Naive thymus-derived CD4-positive, alpha-beta T cell (primary cell): ENCODE results near the gene DNAJC4. TPM values are rescaled to one million over a fixed set of nuclear protein-coding genes. Genes with fewer than 3 reads are reported as not detected.

Experiments used
- ATAC-seq: fragments of 150-1000 bp; cut with Tn5 transposase; 2 replicates; pipeline ENCODE4 v1.10.0; 2021; ENCODE audit warnings: mild to moderate bottlenecking, moderate library complexity
- CTCF ChIA-PET: fragments of 350-600 bp; sonication (Branson Sonifier 250); formaldehyde crosslinking; loops from one replicate; lab custom pipeline; 2021; ENCODE audit warnings: antibody characterized with exemption; lab: Charles Lee
- POLR2A ChIA-PET: fragments of 350-600 bp; sonication (Branson Sonifier 250); formaldehyde crosslinking; loops from one replicate; lab custom pipeline; 2021; ENCODE audit warnings: antibody characterized with exemption, inconsistent platforms; lab: Charles Lee
- DNase-seq, 9 donors: peaks; one replicate each; pipeline versions ENCODE4 v3.0.0 to v3.0.0-alpha.2; 2020 to 2022; ENCODE audit warnings: mixed read lengths in 1 of 9
- H3K27ac ChIP-seq: one replicate; pipeline ENCODE4 v1.7.0; 2013; ENCODE audit warnings: mild to moderate bottlenecking, low read depth, low read length, moderate library complexity
- H3K27me3 ChIP-seq, 2 donors: one replicate each; pipeline ENCODE4 v1.7.0; 2013; ENCODE audit warnings: low read length in 2 of 2, mild to moderate bottlenecking in 2 of 2, moderate library complexity in 2 of 2; ENCODE audit not compliant: control insufficient read depth in 2 of 2, insufficient read depth in 2 of 2
- H3K36me3 ChIP-seq, 3 experiments: 1 replicate in 2 of 3; 2 replicates in 1 of 3; pipeline ENCODE4 v1.7.0; 2013; ENCODE audit warnings: low read length in 3 of 3, mild to moderate bottlenecking in 3 of 3, moderate library complexity in 1 of 3; ENCODE audit not compliant: insufficient read depth in 3 of 3, control insufficient read depth in 2 of 3
- H3K4me1 ChIP-seq, 2 donors: one replicate each; pipeline ENCODE4 v1.7.0; 2013; ENCODE audit warnings: low read length in 2 of 2, mild to moderate bottlenecking in 2 of 2, moderate library complexity in 1 of 2; ENCODE audit not compliant: control insufficient read depth in 2 of 2, insufficient read depth in 2 of 2
- H3K4me3 ChIP-seq: 2 replicates; pipeline ENCODE4 v1.7.0; 2013; ENCODE audit warnings: mild to moderate bottlenecking, low read length
- H3K9me3 ChIP-seq, 3 experiments: 1 replicate in 2 of 3; 2 replicates in 1 of 3; pipeline ENCODE4 v1.7.0; 2013; ENCODE audit warnings: low read length in 3 of 3; ENCODE audit not compliant: control insufficient read depth in 2 of 3
- H3K27ac Mint-ChIP-seq, 9 donors: one replicate each; pipeline ENCODE4 v1.8.0; 2020 to 2022; ENCODE audit warnings: mixed read lengths in 9 of 9, mild to moderate bottlenecking in 8 of 9, moderate library complexity in 5 of 9, inconsistent platforms in 2 of 9
- H3K27me3 Mint-ChIP-seq, 5 donors: one replicate each; pipeline ENCODE4 v1.8.0; 2021 to 2022; ENCODE audit warnings: mixed read lengths in 5 of 5, mild to moderate bottlenecking in 1 of 5
- H3K36me3 Mint-ChIP-seq, 5 donors: one replicate each; pipeline ENCODE4 v1.8.0; 2020 to 2022; ENCODE audit warnings: mixed read lengths in 5 of 5, mild to moderate bottlenecking in 3 of 5, inconsistent platforms in 1 of 5
- H3K4me1 Mint-ChIP-seq, 7 donors: one replicate each; pipeline ENCODE4 v1.8.0; 2020 to 2022; ENCODE audit warnings: mixed read lengths in 7 of 7, mild to moderate bottlenecking in 3 of 7, inconsistent platforms in 1 of 7
- H3K4me3 Mint-ChIP-seq, 10 donors: one replicate each; pipeline ENCODE4 v1.8.0; 2020 to 2022; ENCODE audit warnings: mild to moderate bottlenecking in 10 of 10, mixed read lengths in 10 of 10, moderate library complexity in 6 of 10, inconsistent platforms in 2 of 10
- H3K9me3 Mint-ChIP-seq, 11 donors: one replicate each; pipeline ENCODE4 v1.8.0; 2020 to 2022; ENCODE audit warnings: mixed read lengths in 11 of 11, mild to moderate bottlenecking in 4 of 11, inconsistent platforms in 1 of 11, moderate library complexity in 1 of 11
- intact Hi-C, 2 donors: fragments of 100-400 bp; cut with micrococcal nuclease; formaldehyde crosslinking; loops; one replicate each; pipeline ENCODE4 v1.15.1; 2023
- polyA plus RNA-seq, 2 donors: library from polyadenylated mRNA; unstranded; fragments of 300-500 nt; fragmentation: Illumina TruSeq; gene quantifications; one replicate each; pipeline ENCODE4 v1.2.3, GENCODE V29; 2021
- total RNA-seq, 6 experiments: library from RNA in 5 of 6; stranded (reverse) in 5 of 6; gene quantifications; 1 replicate in 5 of 6; 2 replicates in 1 of 6; pipeline ENCODE4 v1.2.3 and lab custom pipeline; 2021 to 2026

The DNAJC4 gene
- total and polyA plus RNA-seq, 7 experiments from 2014 or later = 24.3 to 61.7 (median 39.9) TPM

DNA sequence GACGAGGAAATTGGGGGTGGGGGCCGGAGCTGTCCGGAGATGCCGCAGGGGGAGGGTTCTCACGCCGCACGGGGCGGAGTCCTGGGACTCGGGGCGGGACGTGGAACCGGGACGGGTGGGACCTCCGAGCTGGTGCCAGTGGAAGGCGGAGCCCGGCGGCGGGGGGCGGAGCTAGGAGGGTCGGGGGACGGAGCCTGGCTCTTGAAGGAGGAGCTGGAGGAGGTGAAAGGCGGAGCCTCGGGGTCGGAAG, 10.8 kb downstream of the DNAJC4 start:
- Histone ChIP-seq H3K27ac (peak overlapping the region; percentile 99), H3K9me3 (no peaks in the 10 kb centered on the region), H3K4me3 (peak overlapping the region; percentile 73), H3K36me3 (peaks cover 0 to 30% (median 6%) of the 10 kb centered on the region in 3 experiments), H3K27me3 (no peaks in the 10 kb centered on the region), H3K4me1 (peaks cover 21 to 31% of the 10 kb centered on the region in 2 donors)
- H3K27me3 Mint-ChIP-seq = no peaks in the 10 kb centered on the region
- H3K36me3 Mint-ChIP-seq = peaks cover 0 to 6% (median 0%) of the 10 kb centered on the region in 5 donors
- H3K9me3 Mint-ChIP-seq = no peaks in the 10 kb centered on the region
- CTCF ChIA-PET = interaction anchor here (1.0 to 1.8 kb wide), 6 partner anchors 9 to 63 kb away, joined by 3 to 11 read pairs (median 6); partner anchors contain the start of genes FERMT3, NUDT22, PLCB3 and TRPT1
- POLR2A ChIA-PET = interaction anchor here (0.7 to 12.3 kb wide), 16 partner anchors 9 to 624 kb away, joined by 3 to 154 read pairs (median 5); partner anchors contain the start of genes ESRRA, FERMT3, NUDT22 and PRDX5
- peak overlapping the region; percentile 80 to 95 (median 89) for H3K4me3 Mint-ChIP-seq
- DNase-seq (peak; percentile 99 to 100 (median 100)), ATAC-seq (peak; percentile 90)
- H3K27ac Mint-ChIP-seq = peak overlapping the region; percentile 97 to 100 (median 99)
- intact Hi-C loops = loop anchor here (1.0 to 5.0 kb wide), 17 partner anchors 9 to 506 kb away; partner anchors contain the start of genes DNAJC4 (in 2 of the 2), ESRRA (in 2 of the 2), FERMT3 (in 2 of the 2) and GPR137 (in 2 of the 2)
- H3K4me1 Mint-ChIP-seq = peaks cover 8 to 45% (median 30%) of the 10 kb centered on the region in 7 donors

DNA sequence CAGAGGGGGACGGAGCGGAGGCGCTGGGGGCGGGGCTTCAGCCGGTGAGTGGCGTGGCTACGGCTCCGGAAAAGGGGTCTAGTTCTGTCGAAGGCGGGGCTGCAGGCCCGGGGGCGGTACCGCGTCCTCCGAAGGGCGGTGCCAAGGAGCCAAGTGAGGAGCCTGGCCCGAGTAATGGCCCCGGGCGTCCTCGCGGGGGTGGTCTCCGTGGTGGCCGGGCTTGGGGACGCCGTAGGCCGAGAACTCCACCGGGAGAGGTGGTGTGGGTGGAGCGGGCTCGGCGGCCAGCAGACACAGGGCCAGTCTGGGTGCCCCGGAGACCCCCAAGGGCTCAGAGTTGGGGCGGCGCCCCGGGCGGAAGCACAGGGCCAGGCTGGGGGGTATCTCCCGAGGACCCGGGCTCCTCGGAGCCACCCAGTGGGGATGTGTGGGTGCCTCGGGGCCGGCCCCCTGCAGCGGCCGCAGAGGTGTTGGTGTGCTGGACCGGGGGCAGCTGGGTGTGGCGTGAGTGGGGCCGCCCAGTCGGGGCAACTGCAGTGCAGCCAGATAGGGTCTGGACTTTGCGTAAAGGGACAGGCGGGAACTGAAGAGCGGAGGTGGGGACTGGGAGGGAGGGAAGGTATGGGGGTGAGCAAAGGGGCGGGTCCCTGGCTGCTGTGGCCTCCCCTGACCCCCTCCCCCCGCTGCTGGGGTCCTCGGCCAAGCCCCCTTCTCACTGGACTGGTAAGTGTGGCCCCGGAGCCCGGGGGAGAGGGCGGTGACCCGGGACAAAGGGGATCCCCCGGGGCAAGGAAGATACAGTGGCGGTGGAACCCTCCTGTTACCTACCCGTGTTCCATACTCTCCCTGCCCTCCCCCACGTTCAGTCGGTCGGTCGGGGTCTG, 11.4 kb downstream of the DNAJC4 start:
- Mint-ChIP-seq H3K27ac (peak overlapping the region; percentile 97 to 100 (median 99)), H3K27me3 (no peaks in the 10 kb centered on the region), H3K4me3 (peak overlapping the region; percentile 80 to 95 (median 89)), H3K36me3 (peaks cover 0 to 6% (median 0%) of the 10 kb centered on the region in 5 donors), H3K4me1 (peaks cover 8 to 45% (median 30%) of the 10 kb centered on the region in 7 donors), H3K9me3 (no peaks in the 10 kb centered on the region)
- intact Hi-C loops = loop anchor here (1.0 to 5.0 kb wide), 17 partner anchors 9 to 506 kb away; partner anchors contain the start of genes DNAJC4 (in 2 of the 2), ESRRA (in 2 of the 2), FERMT3 (in 2 of the 2) and GPR137 (in 2 of the 2)
- H3K36me3 ChIP-seq = peaks cover 0 to 30% (median 6%) of the 10 kb centered on the region in 3 experiments
- DNase-seq (no peak), ATAC-seq (no peak)
- peak overlapping the region; percentile 99 for H3K27ac ChIP-seq
- peak overlapping the region; percentile 73 for H3K4me3 ChIP-seq
- ChIA-PET POLR2A (interaction anchor here (0.8 to 12.3 kb wide), 18 partner anchors 8 to 503 kb away, joined by 3 to 154 read pairs (median 5); partner anchors contain the start of genes ESRRA, FERMT3, NUDT22 and PLCB3), CTCF (interaction anchor here (1.0 to 1.8 kb wide), 8 partner anchors 9 to 63 kb away, joined by 3 to 11 read pairs (median 5); partner anchors contain the start of genes FERMT3, NUDT22, PLCB3 and TRPT1)
- no peaks in the 10 kb centered on the region for H3K9me3 ChIP-seq
- no peaks in the 10 kb centered on the region for H3K27me3 ChIP-seq
- peaks cover 21 to 31% of the 10 kb centered on the region in 2 donors for H3K4me1 ChIP-seq

- H3K9me3 Mint-ChIP-seq = no peaks in the 10 kb centered on the region
- H3K9me3 ChIP-seq = no peaks in the 10 kb centered on the region
- peaks cover 15 to 47% (median 35%) of the 10 kb centered on the region in 7 donors for H3K4me1 Mint-ChIP-seq
- peaks cover 0 to 17% (median 0%) of the 10 kb centered on the region in 3 experiments for H3K36me3 ChIP-seq
- no peak overlapping the region for H3K27ac ChIP-seq
- no peak overlapping the region for H3K4me3 ChIP-seq
- no peaks in the 10 kb centered on the region for H3K27me3 Mint-ChIP-seq
- DNase-seq (no peak), ATAC-seq (no peak)
- peak overlapping the region; percentile 29 to 95 (median 62) for H3K4me3 Mint-ChIP-seq
- intact Hi-C loops = loop anchor here in 1 of 2 donors (5.0 kb wide), 1 partner anchor 504 kb away; no protein-coding TSS in a partner anchor
- H3K36me3 Mint-ChIP-seq = peaks cover 0 to 1% (median 0%) of the 10 kb centered on the region in 5 donors
- ChIA-PET POLR2A (interaction anchor here (0.5 to 12.3 kb wide), 11 partner anchors 7 to 1620 kb away, joined by 3 to 154 read pairs (median 5); partner anchors contain the start of genes ESRRA, FERMT3, NUDT22 and PLCB3), CTCF (interaction anchor here (0.5 to 4.5 kb wide), 11 partner anchors 9 to 653 kb away, joined by 3 to 30 read pairs (median 4); partner anchors contain the start of genes FERMT3, PRDX5, TRMT112 and VEGFB)
- no peaks in the 10 kb centered on the region for H3K27me3 ChIP-seq
- H3K4me1 ChIP-seq = peaks cover 25 to 35% of the 10 kb centered on the region in 2 donors
- peak overlapping the region in 7 of 9 donors; percentile 7 to 55 (median 50) for H3K27ac Mint-ChIP-seq
Observed at GRCh38 chr11:64243236-64243854, 13.0 kb downstream of the DNAJC4 start.

DNA sequence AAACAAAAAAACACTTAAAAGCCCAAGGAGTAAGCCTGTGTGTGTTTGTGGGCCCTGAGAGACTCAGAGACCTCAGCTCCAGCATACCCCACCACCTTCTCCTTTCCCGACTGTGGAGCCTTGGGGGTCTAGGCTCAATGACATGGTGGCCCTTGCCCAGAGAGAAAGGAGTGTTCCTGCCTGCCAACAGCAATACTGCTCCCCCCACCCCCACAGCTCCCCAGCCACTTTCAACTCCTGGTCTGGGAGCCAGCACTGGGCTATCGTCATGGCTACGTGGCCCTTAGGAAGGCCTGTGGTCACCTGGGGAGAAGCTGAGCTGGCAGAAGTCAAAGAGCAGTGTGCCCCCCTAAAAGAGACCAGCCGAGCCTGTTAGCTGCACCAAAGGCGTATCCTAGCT, 13.8 kb downstream of the DNAJC4 start:
- Histone ChIP-seq H3K27ac (no peak overlapping the region), H3K27me3 (no peaks in the 10 kb centered on the region), H3K4me3 (no peak overlapping the region), H3K36me3 (peaks cover 0 to 11% (median 0%) of the 10 kb centered on the region in 3 experiments), H3K4me1 (peaks cover 25 to 35% of the 10 kb centered on the region in 2 donors), H3K9me3 (no peaks in the 10 kb centered on the region)
- Mint-ChIP-seq H3K36me3 (peaks cover 0 to 1% (median 0%) of the 10 kb centered on the region in 5 donors), H3K9me3 (no peaks in the 10 kb centered on the region), H3K4me1 (peaks cover 15 to 43% (median 35%) of the 10 kb centered on the region in 7 donors), H3K4me3 (peak overlapping the region in 7 of 10 donors; percentile 16 to 95 (median 31)), H3K27ac (peak overlapping the region in 4 of 9 donors; percentile 7 to 45 (median 23)), H3K27me3 (no peaks in the 10 kb centered on the region)
- DNase-seq (no peak), ATAC-seq (no peak)
- ChIA-PET POLR2A (interaction anchor here (0.6 to 12.3 kb wide), 8 partner anchors 8 to 1621 kb away, joined by 3 to 154 read pairs (median 10); partner anchors contain the start of genes ESRRA, FERMT3, NUDT22 and PRDX5), CTCF (interaction anchor here (0.5 to 4.5 kb wide), 6 partner anchors 10 to 653 kb away, joined by 3 to 30 read pairs (median 4); partner anchors contain the start of genes FERMT3 and VEGFB)
- intact Hi-C loops = loop anchor here in 1 of 2 donors (5.0 kb wide), 1 partner anchor 503 kb away; no protein-coding TSS in a partner anchor

- Mint-ChIP-seq H3K27ac (peak overlapping the region in 6 of 9 donors; percentile 9 to 73 (median 65)), H3K9me3 (no peaks in the 10 kb centered on the region), H3K27me3 (no peaks in the 10 kb centered on the region), H3K4me3 (peak overlapping the region in 8 of 10 donors; percentile 23 to 93 (median 86)), H3K36me3 (peaks cover 0 to 1% (median 0%) of the 10 kb centered on the region in 5 donors), H3K4me1 (peaks cover 15 to 46% (median 34%) of the 10 kb centered on the region in 7 donors)
- Histone ChIP-seq H3K27ac (peak overlapping the region; percentile 59), H3K4me1 (peaks cover 24 to 31% of the 10 kb centered on the region in 2 donors), H3K36me3 (peaks cover 0 to 11% (median 0%) of the 10 kb centered on the region in 3 experiments), H3K9me3 (no peaks in the 10 kb centered on the region), H3K27me3 (no peaks in the 10 kb centered on the region), H3K4me3 (no peak overlapping the region)
- ChIA-PET CTCF (interaction anchor here (1.3 to 4.5 kb wide), 3 partner anchors 39 to 73 kb away, joined by 3 to 30 read pairs (median 4); partner anchors contain the start of genes FERMT3, PRDX5 and TRMT112), POLR2A (interaction anchor here (0.6 to 12.3 kb wide), 10 partner anchors 9 to 388 kb away, joined by 3 to 154 read pairs (median 7); partner anchors contain the start of genes BAD, CATSPERZ, FERMT3 and PRDX5)
- ATAC-seq (no peak), DNase-seq (no peak)
- intact Hi-C loops = loop anchor here in 1 of 2 donors (5.0 kb wide), 1 partner anchor 502 kb away; no protein-coding TSS in a partner anchor
Observed at GRCh38 chr11:64244966-64245365, 14.6 kb downstream of the DNAJC4 start.
